Neural progenitor cell (in vitro differentiated cells): ENCODE measurements around the gene RUFY1.

Experiments
- CTCF ChIP-seq: fragments of 200-600 bp; sonication (generic); IDR thresholded peaks from 2 replicates; pipeline ENCODE4 v1.5.1; 2017; ENCODE audit warnings: antibody characterized with exemption, mild to moderate bottlenecking
- EZH2 ChIP-seq: fragments of 200-600 bp; sonication (generic); IDR thresholded peaks from 2 replicates; pipeline ENCODE4 v1.6.1; 2017; ENCODE audit warnings: antibody characterized with exemption, mild to moderate bottlenecking, moderate library complexity
- EZH2phosphoT487 ChIP-seq: fragments of 200-600 bp; sonication (generic); IDR thresholded peaks from 2 replicates; pipeline ENCODE4 v1.6.1; 2017; ENCODE audit warnings: antibody characterized with exemption

DNA sequence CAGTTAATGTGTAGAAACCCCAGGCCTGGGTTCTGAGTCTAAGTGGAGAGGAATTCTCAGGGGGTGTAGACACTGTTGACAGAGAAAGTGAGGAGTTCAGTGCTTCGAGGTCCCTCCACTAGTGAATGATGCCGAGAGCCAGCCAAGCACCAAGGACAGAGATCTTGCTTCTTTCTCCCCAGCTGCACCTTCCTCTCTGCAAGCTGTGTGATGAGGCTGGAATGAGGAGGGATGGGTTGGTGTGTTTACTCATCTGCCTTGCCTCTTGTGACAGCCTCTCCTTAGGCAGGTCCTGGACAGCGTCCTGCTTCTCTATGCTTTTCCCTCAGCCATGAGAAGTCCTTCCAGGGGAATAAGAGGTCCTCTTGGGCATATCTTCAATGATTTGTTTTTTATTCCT is 37.8 kb downstream of the RUFY1 start:
- TF ChIP-seq CTCF (no peak), EZH2 (no peak), EZH2phosphoT487 (no peak)
